Astrocyte (in vitro differentiated cells and primary cell): Measurements from ENCODE around the gene SLC6A2. TPM values are rescaled to one million over a fixed set of nuclear protein-coding genes. Genes with fewer than 3 reads are reported as not detected.

Source experiments
- DNase-seq: peaks from one replicate; pipeline ENCODE4 v3.0.0-alpha.2; 2010; ENCODE audit warnings: low read depth
- FAIRE-seq: peaks from 2 replicates; lab custom pipeline; 2011; peaks lifted over from hg19 to GRCh38; lab: Jason Lieb, UNC
- H2AFZ ChIP-seq: 2 replicates; pipeline ENCODE4 v1.6.0; 2012; ENCODE audit warnings: low read depth, low read length, inconsistent platforms
- H3K27ac ChIP-seq: 2 replicates; pipeline ENCODE4 v1.5.1; 2011; ENCODE audit warnings: low read depth, low read length, inconsistent platforms
- H3K27me3 ChIP-seq: 2 replicates; pipeline ENCODE4 v1.6.0; 2011; ENCODE audit warnings: low read length, inconsistent platforms; ENCODE audit not compliant: insufficient read depth
- H3K36me3 ChIP-seq: 2 replicates; pipeline ENCODE4 v1.5.1; 2011; ENCODE audit warnings: low read length, inconsistent platforms; ENCODE audit not compliant: insufficient read depth
- H3K4me1 ChIP-seq: 2 replicates; pipeline ENCODE4 v1.5.1; 2011; ENCODE audit warnings: low read length, inconsistent platforms; ENCODE audit not compliant: insufficient read depth
- H3K4me2 ChIP-seq: 2 replicates; pipeline ENCODE4 v1.6.0; 2012; ENCODE audit warnings: low read length, inconsistent platforms
- H3K4me3 ChIP-seq: 2 replicates; pipeline ENCODE4 v1.5.1; 2011; ENCODE audit warnings: low read depth, mild to moderate bottlenecking, low read length, inconsistent platforms; ENCODE audit not compliant: insufficient read depth
- H3K79me2 ChIP-seq: 2 replicates; pipeline ENCODE4 v1.6.0; 2012; ENCODE audit warnings: mild to moderate bottlenecking, low read length, inconsistent platforms; ENCODE audit not compliant: insufficient read depth
- H3K9ac ChIP-seq: 2 replicates; pipeline ENCODE4 v1.6.0; 2012; ENCODE audit warnings: mild to moderate bottlenecking, low read length, inconsistent platforms
- H3K9me3 ChIP-seq: 2 replicates; pipeline ENCODE4 v1.5.1; 2012; ENCODE audit warnings: low read depth, mild to moderate bottlenecking, low read length, inconsistent platforms; ENCODE audit not compliant: insufficient read depth
- H4K20me1 ChIP-seq: 2 replicates; pipeline ENCODE4 v1.6.0; 2012; ENCODE audit warnings: low read length, inconsistent platforms; ENCODE audit not compliant: insufficient read depth
- H3K27ac Mint-ChIP-seq: one replicate; pipeline ENCODE4 v1.8.0; 2021; ENCODE audit warnings: mild to moderate bottlenecking, mixed read lengths; ENCODE audit not compliant: unreplicated experiment
- H3K27me3 Mint-ChIP-seq: one replicate; pipeline ENCODE4 v1.8.0; 2021; ENCODE audit warnings: low read depth, mixed read lengths; ENCODE audit not compliant: unreplicated experiment
- H3K36me3 Mint-ChIP-seq: one replicate; pipeline ENCODE4 v1.8.0; 2021; ENCODE audit warnings: low read depth, mixed read lengths; ENCODE audit not compliant: unreplicated experiment
- H3K4me1 Mint-ChIP-seq: one replicate; pipeline ENCODE4 v1.8.0; 2021; ENCODE audit warnings: low read depth, mixed read lengths; ENCODE audit not compliant: unreplicated experiment
- H3K4me3 Mint-ChIP-seq: one replicate; pipeline ENCODE4 v1.8.0; 2021; ENCODE audit warnings: mild to moderate bottlenecking, moderate library complexity, mixed read lengths; ENCODE audit not compliant: unreplicated experiment
- H3K9me3 Mint-ChIP-seq: one replicate; pipeline ENCODE4 v1.8.0; 2021; ENCODE audit warnings: mild to moderate bottlenecking, mixed read lengths; ENCODE audit not compliant: unreplicated experiment
- EZH2 ChIP-seq: IDR thresholded peaks from 2 replicates; pipeline ENCODE4 v1.6.1; 2012; ENCODE audit warnings: mild to moderate bottlenecking, low read length, inconsistent platforms; ENCODE audit not compliant: insufficient read depth
- total RNA-seq: library from RNA; stranded (reverse); gene quantifications from 2 replicates; pipeline ENCODE4 v1.2.1, GENCODE V29; 2021
- TF ChIP-seq, protein P1 (sequence below): IDR thresholded peaks from 2 replicates; pipeline ENCODE4 v1.5.1; 2011; ENCODE audit warnings: low read depth, mild to moderate bottlenecking, inconsistent platforms, low read length, moderate library complexity; ENCODE audit not compliant: insufficient read depth

SLC6A2 gene
- total RNA-seq, 1 donor from 2014 or later: not detected

DNA sequence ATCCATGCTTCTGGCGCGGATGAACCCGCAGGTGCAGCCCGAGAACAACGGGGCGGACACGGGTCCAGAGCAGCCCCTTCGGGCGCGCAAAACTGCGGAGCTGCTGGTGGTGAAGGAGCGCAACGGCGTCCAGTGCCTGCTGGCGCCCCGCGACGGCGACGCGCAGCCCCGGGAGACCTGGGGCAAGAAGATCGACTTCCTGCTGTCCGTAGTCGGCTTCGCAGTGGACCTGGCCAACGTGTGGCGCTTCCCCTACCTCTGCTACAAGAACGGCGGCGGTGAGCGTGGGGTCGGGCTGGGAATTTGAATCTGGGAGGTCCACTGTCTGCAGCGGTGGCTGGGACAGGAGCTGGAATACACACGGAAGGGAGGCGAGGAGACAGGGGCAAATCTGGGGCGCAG is 904 bp downstream of the SLC6A2 start:
- no peaks in the 10 kb centered on the region for H3K36me3 ChIP-seq
- FAIRE-seq: no peak
- Mint-ChIP-seq H3K4me3 (no peak overlapping the region), H3K27me3 (peaks cover 54% of the 10 kb centered on the region), H3K9me3 (no peaks in the 10 kb centered on the region), H3K4me1 (no peaks in the 10 kb centered on the region), H3K36me3 (no peaks in the 10 kb centered on the region), H3K27ac (no peak overlapping the region)
- H3K27ac ChIP-seq: no peak overlapping the region
- H3K27me3 ChIP-seq: peaks cover 40% of the 10 kb centered on the region
- TF ChIP-seq, protein P1, sequence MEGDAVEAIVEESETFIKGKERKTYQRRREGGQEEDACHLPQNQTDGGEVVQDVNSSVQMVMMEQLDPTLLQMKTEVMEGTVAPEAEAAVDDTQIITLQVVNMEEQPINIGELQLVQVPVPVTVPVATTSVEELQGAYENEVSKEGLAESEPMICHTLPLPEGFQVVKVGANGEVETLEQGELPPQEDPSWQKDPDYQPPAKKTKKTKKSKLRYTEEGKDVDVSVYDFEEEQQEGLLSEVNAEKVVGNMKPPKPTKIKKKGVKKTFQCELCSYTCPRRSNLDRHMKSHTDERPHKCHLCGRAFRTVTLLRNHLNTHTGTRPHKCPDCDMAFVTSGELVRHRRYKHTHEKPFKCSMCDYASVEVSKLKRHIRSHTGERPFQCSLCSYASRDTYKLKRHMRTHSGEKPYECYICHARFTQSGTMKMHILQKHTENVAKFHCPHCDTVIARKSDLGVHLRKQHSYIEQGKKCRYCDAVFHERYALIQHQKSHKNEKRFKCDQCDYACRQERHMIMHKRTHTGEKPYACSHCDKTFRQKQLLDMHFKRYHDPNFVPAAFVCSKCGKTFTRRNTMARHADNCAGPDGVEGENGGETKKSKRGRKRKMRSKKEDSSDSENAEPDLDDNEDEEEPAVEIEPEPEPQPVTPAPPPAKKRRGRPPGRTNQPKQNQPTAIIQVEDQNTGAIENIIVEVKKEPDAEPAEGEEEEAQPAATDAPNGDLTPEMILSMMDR: no peak
- TF ChIP-seq EZH2: no peak
- H3K4me3 ChIP-seq: no peak overlapping the region
- no peak overlapping the region for H3K9ac ChIP-seq
- no peaks in the 10 kb centered on the region for H4K20me1 ChIP-seq
- H3K4me2 ChIP-seq: no peak overlapping the region
- no peaks in the 10 kb centered on the region for H3K79me2 ChIP-seq
- H3K4me1 ChIP-seq: no peaks in the 10 kb centered on the region
- no peaks in the 10 kb centered on the region for H3K9me3 ChIP-seq
- no peak overlapping the region for H2AFZ ChIP-seq
- DNase-seq: no peak

DNA sequence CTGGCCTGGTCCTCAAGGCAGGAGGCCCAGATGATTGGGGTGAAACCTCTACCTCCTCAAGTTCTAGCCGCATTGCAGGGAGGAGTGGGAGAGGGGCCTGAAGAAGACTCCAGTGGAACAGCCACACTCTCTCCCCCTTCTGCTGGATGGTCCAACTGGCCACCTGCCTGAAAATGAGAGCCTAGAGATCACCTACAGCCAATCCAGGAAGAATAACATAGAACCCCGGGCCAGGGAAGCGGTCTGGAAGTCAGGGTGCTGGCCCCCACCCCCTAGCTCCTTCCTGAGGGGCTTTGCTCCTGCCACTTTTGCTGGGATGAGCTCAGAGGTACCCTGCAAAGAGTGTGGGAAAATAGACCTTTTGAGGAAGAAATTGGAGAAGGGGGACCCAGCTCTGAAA is 1.8 kb downstream of the SLC6A2 start:
- H3K4me3 ChIP-seq: no peak overlapping the region
- H3K27ac Mint-ChIP-seq: no peak overlapping the region
- no peak overlapping the region for H3K9ac ChIP-seq
- no peaks in the 10 kb centered on the region for H3K4me1 ChIP-seq
- H3K4me3 Mint-ChIP-seq: no peak overlapping the region
- H3K27me3 Mint-ChIP-seq: peaks cover 56% of the 10 kb centered on the region
- no peaks in the 10 kb centered on the region for H3K9me3 Mint-ChIP-seq
- no peaks in the 10 kb centered on the region for H4K20me1 ChIP-seq
- no peaks in the 10 kb centered on the region for H3K9me3 ChIP-seq
- DNase-seq (no peak), FAIRE-seq (no peak)
- no peaks in the 10 kb centered on the region for H3K79me2 ChIP-seq
- no peaks in the 10 kb centered on the region for H3K36me3 Mint-ChIP-seq
- H3K27me3 ChIP-seq: peaks cover 40% of the 10 kb centered on the region
- no peak overlapping the region for H3K27ac ChIP-seq
- H3K36me3 ChIP-seq: no peaks in the 10 kb centered on the region
- TF ChIP-seq EZH2: no peak
- H3K4me1 Mint-ChIP-seq: no peaks in the 10 kb centered on the region
- no peak overlapping the region for H3K4me2 ChIP-seq
- H2AFZ ChIP-seq: no peak overlapping the region

DNA sequence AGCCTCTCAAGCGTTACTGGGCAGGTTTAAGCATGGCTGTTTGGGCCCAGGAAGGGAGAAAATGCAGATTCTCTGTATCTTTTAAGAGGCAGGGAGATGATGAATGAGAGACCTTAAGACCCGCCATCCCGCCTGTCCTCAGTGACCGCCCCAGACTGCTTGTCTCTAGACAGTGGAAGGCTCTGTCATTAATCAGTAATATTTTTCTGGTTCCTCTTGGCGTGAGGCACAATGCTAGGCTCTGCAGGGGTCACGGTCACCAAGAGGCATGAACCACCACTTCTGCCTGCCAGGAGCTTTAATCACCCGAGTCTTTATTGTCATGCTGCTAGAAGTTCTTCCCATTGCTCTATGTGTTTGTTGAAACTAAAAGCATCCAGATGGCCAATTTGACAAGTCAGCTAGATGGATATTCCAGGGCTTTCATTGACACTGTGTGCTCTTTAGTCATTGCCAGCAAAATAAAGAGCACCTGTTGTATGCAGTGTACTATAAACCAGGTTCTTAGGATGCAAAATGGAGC is 3.2 kb downstream of the SLC6A2 start:
- Histone ChIP-seq H3K4me2 (no peak overlapping the region), H3K27me3 (peaks cover 36% of the 10 kb centered on the region), H3K9me3 (no peaks in the 10 kb centered on the region), H3K36me3 (no peaks in the 10 kb centered on the region), H3K4me1 (no peaks in the 10 kb centered on the region), H2AFZ (no peak overlapping the region), H3K9ac (no peak overlapping the region), H3K79me2 (no peaks in the 10 kb centered on the region), H4K20me1 (no peaks in the 10 kb centered on the region), H3K4me3 (no peak overlapping the region), H3K27ac (no peak overlapping the region)
- DNase-seq: no peak
- H3K36me3 Mint-ChIP-seq: no peaks in the 10 kb centered on the region
- H3K4me1 Mint-ChIP-seq: peaks cover 1% of the 10 kb centered on the region
- H3K4me3 Mint-ChIP-seq: no peak overlapping the region
- peaks cover 64% of the 10 kb centered on the region for H3K27me3 Mint-ChIP-seq
- H3K27ac Mint-ChIP-seq: no peak overlapping the region
- peaks cover 4% of the 10 kb centered on the region for H3K9me3 Mint-ChIP-seq
- FAIRE-seq: no peak
- TF ChIP-seq, protein P1: no peak
- TF ChIP-seq EZH2: no peak
